Mucosa of descending colon (tissue), 3 donors: Measurements from ENCODE around the gene POLD2. TPM values are rescaled to one million over a fixed set of nuclear protein-coding genes. Genes with fewer than 3 reads are reported as not detected.

ENCODE experiments used
- ATAC-seq: fragments of 200-7000 bp; cut with Tn5 transposase; one replicate; pipeline ENCODE4 v1.9.1; 2020; ENCODE audit warnings: mild to moderate bottlenecking, moderate library complexity
- DNase-seq, 3 donors: peaks; one replicate each; pipeline ENCODE4 v3.0.0-alpha.2; 2020
- H3K36me3 ChIP-seq: fragments of 200-600 bp; one replicate; pipeline ENCODE4 v1.8.0; 2021; ENCODE audit warnings: low read depth, mild to moderate bottlenecking
- H3K4me1 ChIP-seq: fragments of 200-600 bp; one replicate; pipeline ENCODE4 v1.8.0; 2021; ENCODE audit warnings: low read depth, mild to moderate bottlenecking
- H3K4me3 ChIP-seq: fragments of 200-600 bp; one replicate; pipeline ENCODE4 v1.8.0; 2021; ENCODE audit warnings: mild to moderate bottlenecking
- H3K9me3 ChIP-seq: fragments of 200-600 bp; one replicate; pipeline ENCODE4 v1.8.0; 2021; ENCODE audit warnings: mild to moderate bottlenecking
- intact Hi-C, 2 donors: fragments of 100-400 bp; cut with DNase I in 1 of 2; cut with micrococcal nuclease in 1 of 2; formaldehyde crosslinking; loops; one replicate each; pipeline versions ENCODE4 v1.11.0 to v1.11.1; 2022; cut with DNase I, micrococcal nuclease
- total RNA-seq, 3 donors: library from RNA; stranded (reverse); fragmentation: NEBNext Ultra II Directional in 2 of 3; extraction: Animal tissue kit (Norgen Biotek cat#: 25700) in 2 of 3; gene quantifications; one replicate each; pipeline versions ENCODE4 v1.2.1 to v1.2.4, GENCODE V29; 2021 to 2023
- TF ChIP-seq, protein P1 (sequence below): fragments of 200-600 bp; IDR thresholded peaks from one replicate; pipeline ENCODE4 v1.8.0; 2022; ENCODE audit warnings: antibody characterized with exemption, mild to moderate bottlenecking
- donor health status: DM: no; HTN: no; CAD: no; lungs with moderate emphysema.
- donor health status: DM: no; HTN: no; CAD: no.
- donor health status: DM: no; HTN: yes; CAD: no.

Gene POLD2
- total RNA-seq, 3 donors from 2014 or later, result 51.5 to 57.0 (median 52.0) TPM

DNA sequence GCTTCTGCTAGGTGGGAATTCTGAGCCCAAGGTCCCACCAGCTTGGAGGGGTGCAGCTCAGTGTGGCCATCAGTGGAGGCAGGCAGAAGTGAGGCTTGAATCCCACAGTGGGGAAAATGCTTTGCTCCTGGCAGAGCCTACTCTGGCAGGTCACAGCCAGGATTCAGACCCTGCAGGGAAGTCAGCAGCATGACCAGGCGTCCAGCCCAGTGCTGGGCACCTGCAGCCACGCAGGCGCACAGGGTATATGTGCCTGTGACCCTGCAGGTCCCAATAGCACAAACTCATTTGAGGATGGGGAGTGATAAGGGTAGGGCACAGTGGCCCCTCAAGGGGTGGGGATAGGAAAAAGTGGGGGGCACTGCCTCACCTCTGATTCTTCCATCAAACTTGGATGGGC, 27.6 kb downstream of the POLD2 start:
- TF ChIP-seq, protein P1, sequence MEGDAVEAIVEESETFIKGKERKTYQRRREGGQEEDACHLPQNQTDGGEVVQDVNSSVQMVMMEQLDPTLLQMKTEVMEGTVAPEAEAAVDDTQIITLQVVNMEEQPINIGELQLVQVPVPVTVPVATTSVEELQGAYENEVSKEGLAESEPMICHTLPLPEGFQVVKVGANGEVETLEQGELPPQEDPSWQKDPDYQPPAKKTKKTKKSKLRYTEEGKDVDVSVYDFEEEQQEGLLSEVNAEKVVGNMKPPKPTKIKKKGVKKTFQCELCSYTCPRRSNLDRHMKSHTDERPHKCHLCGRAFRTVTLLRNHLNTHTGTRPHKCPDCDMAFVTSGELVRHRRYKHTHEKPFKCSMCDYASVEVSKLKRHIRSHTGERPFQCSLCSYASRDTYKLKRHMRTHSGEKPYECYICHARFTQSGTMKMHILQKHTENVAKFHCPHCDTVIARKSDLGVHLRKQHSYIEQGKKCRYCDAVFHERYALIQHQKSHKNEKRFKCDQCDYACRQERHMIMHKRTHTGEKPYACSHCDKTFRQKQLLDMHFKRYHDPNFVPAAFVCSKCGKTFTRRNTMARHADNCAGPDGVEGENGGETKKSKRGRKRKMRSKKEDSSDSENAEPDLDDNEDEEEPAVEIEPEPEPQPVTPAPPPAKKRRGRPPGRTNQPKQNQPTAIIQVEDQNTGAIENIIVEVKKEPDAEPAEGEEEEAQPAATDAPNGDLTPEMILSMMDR, result no peak
- H3K36me3 ChIP-seq, result no peaks in the 10 kb centered on the region
- H3K9me3 ChIP-seq, result no peaks in the 10 kb centered on the region
- H3K4me3 ChIP-seq, result no peak overlapping the region
- no peaks in the 10 kb centered on the region for H3K4me1 ChIP-seq
- DNase-seq, result peak in 1 of 3 donors; percentile 10
- no peak for ATAC-seq
- intact Hi-C loops, result no loop called here

GRCh38 chr7:44094883-44095592, 28.3 kb downstream of the POLD2 start:
- DNase-seq, result no peak
- Histone ChIP-seq H3K36me3 (no peaks in the 10 kb centered on the region), H3K9me3 (no peaks in the 10 kb centered on the region), H3K4me1 (no peaks in the 10 kb centered on the region), H3K4me3 (no peak overlapping the region)
- no peak for ATAC-seq
- intact Hi-C loops, result no loop called here
- TF ChIP-seq, protein P1, result no peak

DNA sequence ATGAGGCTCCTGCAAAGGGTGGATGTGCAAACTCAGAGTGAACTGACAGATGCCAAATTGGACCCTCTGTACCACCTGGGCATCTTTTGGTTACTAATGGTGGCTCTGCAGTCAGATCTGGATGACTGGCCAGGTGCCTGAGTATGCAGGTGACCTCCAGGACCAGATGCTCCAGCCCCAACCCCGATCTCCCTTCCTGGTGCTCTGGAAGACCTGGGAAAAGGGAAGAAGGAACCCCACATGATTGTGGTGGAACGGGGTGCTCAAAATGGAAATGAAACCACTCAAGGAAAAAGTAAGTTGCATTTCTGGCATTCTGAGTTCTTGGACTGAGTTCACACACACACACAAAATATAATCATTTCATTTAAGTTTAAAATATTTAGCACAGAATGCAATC, 29.0 kb downstream of the POLD2 start:
- no peaks in the 10 kb centered on the region for H3K4me1 ChIP-seq
- ATAC-seq, result no peak
- TF ChIP-seq, protein P1, result no peak

GRCh38 chr7:44093102-44093641, 30.2 kb downstream of the POLD2 start:
- Histone ChIP-seq H3K4me3 (no peak overlapping the region), H3K36me3 (no peaks in the 10 kb centered on the region), H3K4me1 (no peaks in the 10 kb centered on the region), H3K9me3 (no peaks in the 10 kb centered on the region)
- intact Hi-C loops, result no loop called here
- no peak for DNase-seq
- TF ChIP-seq, protein P1, result no peak
- ATAC-seq, result no peak

More for the DNA sequence above, 29.0 kb downstream of the POLD2 start:
- Histone ChIP-seq H3K36me3 (no peaks in the 10 kb centered on the region), H3K9me3 (no peaks in the 10 kb centered on the region), H3K4me3 (no peak overlapping the region)
- intact Hi-C loops, result no loop called here
- no peak for DNase-seq

- no peaks in the 10 kb centered on the region for H3K9me3 ChIP-seq
- TF ChIP-seq, protein P1, result no peak
- H3K4me3 ChIP-seq, result no peak overlapping the region
- no peaks in the 10 kb centered on the region for H3K4me1 ChIP-seq
- intact Hi-C loops, result no loop called here
- H3K36me3 ChIP-seq, result no peaks in the 10 kb centered on the region
- DNase-seq, result peak in 2 of 3 donors; percentile 60 to 71
- peak; percentile 42 for ATAC-seq
These were observed 35.2 kb downstream of the POLD2 start for GRCh38 chr7:44087911-44088838.
